Activated B cell treated with CpG ODN at 0.5 μM for 24 hours (primary cell): ENCODE results near the gene SLC25A19. TPM values are rescaled to one million over a fixed set of nuclear protein-coding genes. Genes with fewer than 3 reads are reported as not detected.

Experiments used
- ATAC-seq: fragments of 200-7000 bp; cut with Tn5 transposase; one replicate; pipeline ENCODE4 v1.10.0; 2021; ENCODE audit warnings: low read depth, mild to moderate bottlenecking, moderate library complexity
- CTCF ChIA-PET: fragments of 350-600 bp; sonication (Branson Sonifier 250); formaldehyde crosslinking; loops from one replicate; lab custom pipeline; 2021; ENCODE audit warnings: antibody characterized with exemption; lab: Charles Lee
- POLR2A ChIA-PET: fragments of 350-600 bp; sonication (Branson Sonifier 250); formaldehyde crosslinking; loops from one replicate; lab custom pipeline; 2021; ENCODE audit warnings: antibody characterized with exemption; lab: Charles Lee
- DNase-seq: peaks from one replicate; pipeline ENCODE4 v3.0.0; 2022
- H3K27ac Mint-ChIP-seq: one replicate; pipeline ENCODE4 v1.8.0; 2020; ENCODE audit warnings: mixed read lengths
- H3K27me3 Mint-ChIP-seq: one replicate; pipeline ENCODE4 v1.8.0; 2021; ENCODE audit warnings: mixed read lengths
- H3K36me3 Mint-ChIP-seq: one replicate; pipeline ENCODE4 v1.8.0; 2021; ENCODE audit warnings: low read depth, mixed read lengths
- H3K4me1 Mint-ChIP-seq: one replicate; pipeline ENCODE4 v1.8.0; 2021; ENCODE audit warnings: mixed read lengths
- H3K4me3 Mint-ChIP-seq: one replicate; pipeline ENCODE4 v1.8.0; 2020; ENCODE audit warnings: mild to moderate bottlenecking, mixed read lengths
- H3K9me3 Mint-ChIP-seq: one replicate; pipeline ENCODE4 v1.8.0; 2020; ENCODE audit warnings: mixed read lengths
- intact Hi-C: fragments of 100-400 bp; cut with micrococcal nuclease; formaldehyde crosslinking; loops from one replicate; pipeline ENCODE4 v1.15.1; 2024
- total RNA-seq: library from RNA; stranded (reverse); gene quantifications from 2 replicates; pipeline ENCODE4 v1.2.3, GENCODE V29; 2022
- TF ChIP-seq, protein P1 (sequence below): fragments of 200-600 bp; IDR thresholded peaks from one replicate; pipeline ENCODE4 v1.8.0; 2022; ENCODE audit warnings: antibody characterized with exemption, mild to moderate bottlenecking

The SLC25A19 gene
- total RNA-seq, 1 donor from 2014 or later = 96.7 TPM

DNA sequence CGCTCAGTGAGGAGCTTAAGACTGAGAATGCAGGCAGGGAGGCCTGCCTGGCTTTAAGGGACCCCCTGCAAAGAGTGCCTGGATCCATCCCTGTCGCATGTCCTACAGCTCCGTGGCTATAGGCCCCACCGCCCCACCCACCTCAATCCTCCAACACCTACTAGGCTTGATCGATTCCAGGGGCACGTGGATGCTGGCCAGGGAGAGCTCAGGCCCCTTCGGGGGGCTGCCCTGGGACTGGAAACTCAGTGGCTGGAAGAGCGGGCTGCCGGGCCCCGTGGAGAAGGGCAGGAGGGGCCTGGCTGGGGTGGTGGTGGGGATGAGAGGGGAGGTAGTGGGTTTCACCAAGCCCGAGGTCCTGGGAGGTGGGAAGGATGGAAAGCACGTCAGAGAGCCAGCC is 50.0 kb downstream of the SLC25A19 start:
- no peak overlapping the region for H3K4me3 Mint-ChIP-seq
- no peak for DNase-seq
- H3K27ac Mint-ChIP-seq = no peak overlapping the region
- CTCF ChIA-PET = interaction anchor here (0.9 to 5.0 kb wide), 6 partner anchors 10 to 277 kb away, joined by 4 to 24 read pairs (median 10); partner anchors contain the start of gene MIF4GD
- no peaks in the 10 kb centered on the region for H3K9me3 Mint-ChIP-seq
- H3K27me3 Mint-ChIP-seq = no peaks in the 10 kb centered on the region
- peaks cover 93% of the 10 kb centered on the region for H3K36me3 Mint-ChIP-seq
- POLR2A ChIA-PET = interaction anchor here (1.8 to 2.9 kb wide), 4 partner anchors 11 to 125 kb away, joined by 4 to 17 read pairs (median 6); partner anchors contain the start of genes GGA3 and MRPS7
- no peak for ATAC-seq
- TF ChIP-seq, protein P1, sequence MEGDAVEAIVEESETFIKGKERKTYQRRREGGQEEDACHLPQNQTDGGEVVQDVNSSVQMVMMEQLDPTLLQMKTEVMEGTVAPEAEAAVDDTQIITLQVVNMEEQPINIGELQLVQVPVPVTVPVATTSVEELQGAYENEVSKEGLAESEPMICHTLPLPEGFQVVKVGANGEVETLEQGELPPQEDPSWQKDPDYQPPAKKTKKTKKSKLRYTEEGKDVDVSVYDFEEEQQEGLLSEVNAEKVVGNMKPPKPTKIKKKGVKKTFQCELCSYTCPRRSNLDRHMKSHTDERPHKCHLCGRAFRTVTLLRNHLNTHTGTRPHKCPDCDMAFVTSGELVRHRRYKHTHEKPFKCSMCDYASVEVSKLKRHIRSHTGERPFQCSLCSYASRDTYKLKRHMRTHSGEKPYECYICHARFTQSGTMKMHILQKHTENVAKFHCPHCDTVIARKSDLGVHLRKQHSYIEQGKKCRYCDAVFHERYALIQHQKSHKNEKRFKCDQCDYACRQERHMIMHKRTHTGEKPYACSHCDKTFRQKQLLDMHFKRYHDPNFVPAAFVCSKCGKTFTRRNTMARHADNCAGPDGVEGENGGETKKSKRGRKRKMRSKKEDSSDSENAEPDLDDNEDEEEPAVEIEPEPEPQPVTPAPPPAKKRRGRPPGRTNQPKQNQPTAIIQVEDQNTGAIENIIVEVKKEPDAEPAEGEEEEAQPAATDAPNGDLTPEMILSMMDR = no peak
- intact Hi-C loops = loop anchor here (5.0 kb wide), 1 partner anchor 33 kb away; the partner anchor contains the start of gene MIF4GD
- peaks cover 40% of the 10 kb centered on the region for H3K4me1 Mint-ChIP-seq

DNA sequence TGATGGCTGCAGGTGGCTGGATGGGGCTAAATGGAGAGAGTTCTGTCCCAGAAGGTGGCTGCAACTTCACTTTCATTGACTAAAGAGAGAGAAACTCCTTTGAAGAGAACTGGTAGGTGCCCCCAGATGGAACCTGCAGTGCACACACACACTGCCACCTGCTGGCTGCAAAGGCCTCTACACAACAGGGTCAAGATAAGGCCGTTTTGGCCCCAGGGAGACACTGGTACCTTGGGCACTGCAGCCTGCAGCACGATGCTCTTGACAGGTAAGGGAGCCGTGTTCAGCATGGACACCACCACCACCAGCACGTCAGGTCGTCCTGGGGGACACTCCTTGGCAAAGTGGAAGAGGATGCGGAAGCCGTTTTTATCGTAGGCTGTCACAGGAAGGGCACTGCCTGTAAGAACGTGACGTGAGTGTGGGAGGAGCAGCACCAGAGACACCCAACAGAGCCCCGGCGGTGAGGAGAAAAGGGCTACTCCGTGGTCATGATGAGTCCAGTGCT is 50.5 kb downstream of the SLC25A19 start:
- H3K27ac Mint-ChIP-seq = peak overlapping the region; percentile 83
- H3K9me3 Mint-ChIP-seq = no peaks in the 10 kb centered on the region
- no peaks in the 10 kb centered on the region for H3K27me3 Mint-ChIP-seq
- intact Hi-C loops = loop anchor here (1.0 to 5.0 kb wide), 3 partner anchors 34 to 174 kb away; partner anchors contain the start of gene MIF4GD
- DNase-seq = peak; percentile 53
- ChIA-PET CTCF (interaction anchor here (0.5 to 5.0 kb wide), 6 partner anchors 21 to 277 kb away, joined by 3 to 24 read pairs (median 10); partner anchors contain the start of gene MIF4GD), POLR2A (interaction anchor here (2.8 to 2.9 kb wide), 2 partner anchors 11 to 23 kb away, joined by 7 to 17 read pairs; partner anchors contain the start of genes GGA3 and MRPS7)
- H3K4me3 Mint-ChIP-seq = peak overlapping the region; percentile 57
- peaks cover 35% of the 10 kb centered on the region for H3K4me1 Mint-ChIP-seq
- ATAC-seq = peak; percentile 72
- peaks cover 92% of the 10 kb centered on the region for H3K36me3 Mint-ChIP-seq
- TF ChIP-seq, protein P1 = no peak

DNA sequence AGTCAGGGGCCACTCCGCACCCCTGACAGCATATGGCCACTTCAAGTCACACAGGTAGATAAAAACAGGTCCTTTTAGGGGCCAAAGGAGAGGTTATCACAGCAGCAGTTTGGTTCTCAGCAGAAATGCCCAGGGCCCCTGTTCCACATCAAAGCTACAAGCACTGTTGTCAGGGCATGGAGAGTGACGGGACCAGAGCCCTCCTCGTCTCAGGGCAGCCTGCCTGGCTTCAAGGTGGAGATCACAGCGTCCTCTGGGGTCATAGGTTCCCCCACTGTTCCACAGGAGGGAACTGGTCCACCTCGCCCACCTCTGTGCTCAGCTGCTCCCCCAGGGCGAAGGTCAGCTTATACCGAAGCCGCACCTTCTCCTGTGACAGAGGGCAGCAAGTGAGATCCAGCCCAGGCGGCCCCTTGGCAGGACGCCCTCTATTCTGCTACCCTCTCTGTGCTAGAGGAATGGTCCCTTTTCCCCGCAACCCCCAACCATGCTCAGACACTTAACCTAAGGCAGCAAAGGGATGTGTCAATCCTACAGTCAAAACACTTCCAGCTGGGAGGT is 51.1 kb downstream of the SLC25A19 start:
- ChIA-PET POLR2A (interaction anchor here (2.8 kb wide), 1 partner anchor 12 kb away, joined by 7 read pairs; no protein-coding TSS in a partner anchor), CTCF (interaction anchor here (0.5 to 3.7 kb wide), 3 partner anchors 124 to 276 kb away, joined by 3 to 16 read pairs (median 10); no protein-coding TSS in a partner anchor)
- no peaks in the 10 kb centered on the region for H3K27me3 Mint-ChIP-seq
- H3K9me3 Mint-ChIP-seq = no peaks in the 10 kb centered on the region
- H3K27ac Mint-ChIP-seq = peak overlapping the region; percentile 65
- ATAC-seq (no peak), DNase-seq (no peak)
- peaks cover 29% of the 10 kb centered on the region for H3K4me1 Mint-ChIP-seq
- H3K4me3 Mint-ChIP-seq = no peak overlapping the region
- TF ChIP-seq, protein P1 = no peak
- H3K36me3 Mint-ChIP-seq = peaks cover 89% of the 10 kb centered on the region
- intact Hi-C loops = loop anchor here (1.0 to 5.0 kb wide), 3 partner anchors 34 to 174 kb away; partner anchors contain the start of gene MIF4GD

DNA sequence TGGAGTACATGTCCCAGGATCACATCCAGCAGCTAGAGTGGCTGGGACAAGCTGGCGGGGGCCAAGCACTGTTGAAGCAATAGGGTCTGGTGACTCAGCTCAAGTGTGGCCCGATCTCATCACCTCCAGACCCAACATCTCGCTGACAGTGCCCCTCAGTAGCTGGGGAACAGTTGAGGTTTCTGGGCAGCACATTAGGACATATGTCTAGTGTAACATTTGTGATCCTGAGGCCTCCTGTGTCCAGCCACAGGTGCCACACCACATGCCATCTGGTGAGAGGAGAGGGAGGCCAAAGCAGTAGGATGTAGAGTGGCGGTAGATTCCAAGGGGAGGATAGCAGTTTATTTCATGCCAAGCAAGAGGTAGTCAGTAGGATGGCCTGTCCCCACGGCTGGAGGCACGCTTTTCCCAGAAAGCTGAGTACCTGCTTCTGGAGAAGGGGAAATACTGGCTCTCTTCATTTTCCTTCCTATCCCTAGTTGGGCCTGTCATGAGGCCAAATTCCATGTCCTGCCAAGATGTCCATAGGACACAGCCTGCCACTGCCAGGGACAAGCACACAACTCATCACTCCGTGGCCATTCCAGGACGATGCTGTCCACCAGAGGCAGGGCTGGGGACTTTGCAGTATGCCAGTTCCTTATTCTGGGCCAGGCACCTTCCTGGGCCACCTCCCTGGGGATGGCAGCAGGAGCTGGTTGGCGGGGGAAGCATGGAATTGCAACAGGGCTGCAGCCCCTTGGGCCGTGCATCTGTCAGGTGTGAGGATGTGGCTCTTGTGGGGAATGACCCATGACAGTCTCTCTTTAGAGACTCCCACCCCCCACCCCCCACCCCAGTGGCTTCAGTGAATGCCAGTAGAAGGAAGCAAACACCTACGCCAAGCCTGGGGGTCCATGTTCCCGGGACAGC is 51.9 kb downstream of the SLC25A19 start:
- Mint-ChIP-seq H3K27me3 (no peaks in the 10 kb centered on the region), H3K4me3 (no peak overlapping the region), H3K9me3 (no peaks in the 10 kb centered on the region), H3K4me1 (peaks cover 22% of the 10 kb centered on the region), H3K36me3 (peaks cover 91% of the 10 kb centered on the region), H3K27ac (peak overlapping the region; percentile 65)
- intact Hi-C loops = loop anchor here (1.0 to 5.0 kb wide), 3 partner anchors 35 to 175 kb away; partner anchors contain the start of gene MIF4GD
- TF ChIP-seq, protein P1 = no peak
- ATAC-seq (no peak), DNase-seq (no peak)
- POLR2A ChIA-PET = interaction anchor here (0.6 kb wide), 1 partner anchor 26 kb away, joined by 7 read pairs; no protein-coding TSS in a partner anchor
- CTCF ChIA-PET = interaction anchor here (0.8 to 2.3 kb wide), 5 partner anchors 9 to 175 kb away, joined by 3 to 10 read pairs (median 3); no protein-coding TSS in a partner anchor
